DOHH2 (cell line): Measurements from ENCODE around the gene DCLK2.

ENCODE experiments used
- H3F3A ChIP-seq: fragments of 200-600 bp; sonication (generic), shearing (Covaris generic); 2 replicates; pipeline ENCODE4 v1.6.0; 2016; ENCODE audit warnings: antibody characterized with exemption, mild to moderate bottlenecking; ENCODE audit not compliant: control insufficient read depth, insufficient read depth
- H3K27ac ChIP-seq: fragments of 200-600 bp; sonication (generic); 2 replicates; pipeline ENCODE4 v1.5.1; 2014; ENCODE audit warnings: low read depth, mild to moderate bottlenecking, low read length, moderate library complexity
- H3K27me3 ChIP-seq: fragments of 200-600 bp; sonication (generic); 2 replicates; pipeline ENCODE4 v1.6.1; 2014; ENCODE audit warnings: mild to moderate bottlenecking, low read length, mixed read lengths; ENCODE audit not compliant: control insufficient read depth
- H3K36me3 ChIP-seq: fragments of 200-600 bp; sonication (generic); 2 replicates; pipeline ENCODE4 v1.6.1; 2014; ENCODE audit warnings: mild to moderate bottlenecking, low read length, moderate library complexity, mixed read lengths; ENCODE audit not compliant: control insufficient read depth
- H3K4me1 ChIP-seq: fragments of 200-600 bp; sonication (generic); 2 replicates; pipeline ENCODE4 v1.6.1; 2014; ENCODE audit warnings: mild to moderate bottlenecking, low read length, mixed read lengths; ENCODE audit not compliant: control insufficient read depth
- H3K4me2 ChIP-seq: fragments of 200-600 bp; sonication (generic); 2 replicates; pipeline ENCODE4 v1.6.0; 2014; ENCODE audit warnings: mild to moderate bottlenecking, low read length, moderate library complexity
- H3K4me3 ChIP-seq: fragments of 200-600 bp; sonication (generic); 2 replicates; pipeline ENCODE4 v1.5.1; 2014; ENCODE audit warnings: mild to moderate bottlenecking, low read length, mixed read lengths
- H3K79me2 ChIP-seq: fragments of 200-600 bp; sonication (generic); 2 replicates; pipeline ENCODE4 v1.6.1; 2014; ENCODE audit warnings: mild to moderate bottlenecking, low read length, mixed read lengths; ENCODE audit not compliant: control insufficient read depth
- H3K9me2 ChIP-seq: fragments of 200-600 bp; sonication (generic); replicated peaks from 2 replicates; pipeline ENCODE4 v1.6.1; 2014; ENCODE audit warnings: mild to moderate bottlenecking, low read length, mixed read lengths; ENCODE audit not compliant: control insufficient read depth
- H3K9me3 ChIP-seq: fragments of 200-600 bp; sonication (generic); 2 replicates; pipeline ENCODE4 v1.6.1; 2014; ENCODE audit warnings: antibody characterized with exemption, low read length, mixed read lengths; ENCODE audit not compliant: control insufficient read depth, insufficient read depth
- H4K20me1 ChIP-seq: fragments of 200-600 bp; sonication (generic); 2 replicates; pipeline ENCODE4 v1.6.0; 2014; ENCODE audit warnings: low read depth, mild to moderate bottlenecking, antibody characterized with exemption, low read length, moderate library complexity; ENCODE audit not compliant: control insufficient read depth, insufficient read depth
- CTCF ChIP-seq: fragments of 200-600 bp; sonication (generic); IDR thresholded peaks from one replicate; pipeline ENCODE4 v1.5.1; 2014; ENCODE audit warnings: antibody characterized with exemption, mild to moderate bottlenecking, low read depth, low read length; ENCODE audit not compliant: poor library complexity, severe bottlenecking
- EZH2phosphoT487 ChIP-seq: fragments of 200-600 bp; sonication (generic); IDR thresholded peaks from 2 replicates; pipeline ENCODE4 v1.6.1; 2017; ENCODE audit warnings: borderline replicate concordance, mild to moderate bottlenecking, antibody characterized with exemption, low read length, moderate library complexity, mixed read lengths

DCLK2 gene

GRCh38 chr4:150141756-150142155, 63.5 kb downstream of the DCLK2 start:
- Histone ChIP-seq H3F3A (no peaks in the 10 kb centered on the region), H3K79me2 (no peaks in the 10 kb centered on the region), H3K4me2 (no peak overlapping the region), H3K27me3 (no peaks in the 10 kb centered on the region; the same call in 1 of the 2 replicates), H3K36me3 (no peaks in the 10 kb centered on the region), H3K4me1 (no peaks in the 10 kb centered on the region), H3K27ac (no peak overlapping the region), H3K9me3 (no peaks in the 10 kb centered on the region), H3K4me3 (no peak overlapping the region), H4K20me1 (no peaks in the 10 kb centered on the region), H3K9me2 (no peaks in the 10 kb centered on the region)
- TF ChIP-seq EZH2phosphoT487 (no peak), CTCF (no peak)

- no peak overlapping the region for H3K4me3 ChIP-seq
- no peaks in the 10 kb centered on the region for H4K20me1 ChIP-seq
- H3K27me3 ChIP-seq = no peaks in the 10 kb centered on the region; the same call in 1 of the 2 replicates
- H3K36me3 ChIP-seq = no peaks in the 10 kb centered on the region
- no peak for TF ChIP-seq CTCF
- TF ChIP-seq EZH2phosphoT487 = no peak
- no peaks in the 10 kb centered on the region for H3K79me2 ChIP-seq
- H3K4me2 ChIP-seq = no peak overlapping the region
- H3K9me3 ChIP-seq = no peaks in the 10 kb centered on the region
- H3K27ac ChIP-seq = no peak overlapping the region
- H3K9me2 ChIP-seq = no peaks in the 10 kb centered on the region
- no peaks in the 10 kb centered on the region for H3F3A ChIP-seq
- H3K4me1 ChIP-seq = no peaks in the 10 kb centered on the region
Measured at GRCh38 chr4:150142831-150143230, 64.6 kb downstream of the DCLK2 start.

GRCh38 chr4:150145090-150145945, 67.1 kb downstream of the DCLK2 start:
- Histone ChIP-seq H3K4me3 (no peak overlapping the region), H3K9me3 (no peaks in the 10 kb centered on the region), H3K36me3 (no peaks in the 10 kb centered on the region), H3F3A (no peaks in the 10 kb centered on the region), H3K79me2 (no peaks in the 10 kb centered on the region), H4K20me1 (no peaks in the 10 kb centered on the region), H3K27me3 (no peaks in the 10 kb centered on the region; the same call in 1 of the 2 replicates), H3K4me1 (no peaks in the 10 kb centered on the region), H3K4me2 (no peak overlapping the region), H3K9me2 (no peaks in the 10 kb centered on the region), H3K27ac (no peak overlapping the region)
- TF ChIP-seq EZH2phosphoT487 (no peak), CTCF (no peak)
